Kidney tubule cell (primary cell): ENCODE measurements around the gene OR51V1.
"Not testable (repeated sequence)": the region's sequence is repeated elsewhere in the genome, so short reads cannot be mapped to it uniquely, and the experiment has no call there.

ENCODE experiments used
- DNase-seq: peaks from one replicate; pipeline ENCODE4 v3.0.0-alpha.2; 2018; ENCODE audit warnings: low spot score

OR51V1 gene

DNA sequence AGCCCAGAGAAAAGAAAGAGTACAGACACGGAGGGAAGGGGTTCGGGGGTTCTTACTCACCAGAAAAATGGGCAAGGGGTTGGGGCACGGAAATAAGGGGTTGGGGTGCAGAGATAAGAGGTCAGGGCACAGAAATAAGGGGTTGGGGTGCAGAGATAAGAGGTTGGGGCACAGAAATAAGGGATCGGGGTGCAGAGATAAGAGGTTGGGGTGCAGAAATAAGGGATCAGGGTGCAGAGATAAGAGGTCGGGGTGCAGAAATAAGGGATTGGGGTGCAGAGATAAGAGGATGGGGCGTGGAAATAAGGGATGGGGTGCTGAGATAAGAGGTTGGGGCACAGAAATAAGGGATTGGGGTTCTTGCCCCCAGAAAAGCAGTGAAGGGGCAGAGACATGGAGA is 35.7 kb downstream of the OR51V1 start:
- not testable (repeated sequence) for DNase-seq

DNA sequence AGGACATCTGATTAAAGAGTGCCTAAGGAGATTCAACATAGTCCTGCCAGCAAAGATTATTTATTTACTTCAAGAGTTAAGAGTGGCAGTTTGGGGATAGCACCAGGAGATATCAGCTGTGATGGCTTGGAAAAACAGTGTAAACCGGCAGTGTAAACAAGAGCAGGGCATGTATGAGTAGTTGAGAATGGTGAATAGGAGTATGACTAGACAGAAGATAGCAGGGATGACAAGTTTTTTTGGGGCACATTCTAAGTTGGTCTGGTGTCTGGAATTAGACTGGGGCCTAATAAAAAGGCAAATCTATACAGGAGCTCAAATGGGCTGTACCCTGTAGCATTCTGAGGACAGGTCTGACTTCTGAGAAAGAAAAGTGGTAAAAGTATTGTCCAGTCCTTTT is 39.4 kb downstream of the OR51V1 start:
- DNase-seq, result not testable (repeated sequence)

DNA sequence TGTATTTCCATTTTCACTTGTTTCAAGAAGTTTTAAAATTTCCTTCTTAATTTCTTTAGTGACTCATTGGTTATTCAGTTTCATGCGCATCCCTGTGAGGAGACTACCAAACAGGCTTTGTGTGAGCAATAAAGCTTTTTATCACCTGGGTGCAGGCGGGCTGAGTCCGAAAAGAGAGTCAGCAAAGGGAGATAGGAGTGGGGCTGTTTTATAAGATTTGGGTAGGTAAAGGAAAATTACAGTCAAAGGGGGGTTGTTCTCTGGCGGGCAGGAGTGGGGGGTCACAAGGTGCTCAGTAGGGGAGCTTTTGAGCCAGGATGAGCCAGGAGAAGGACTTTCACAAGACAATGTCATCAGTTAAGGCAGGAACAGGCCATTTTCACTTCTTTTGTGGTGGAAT is 40.3 kb downstream of the OR51V1 start:
- DNase-seq, result not testable (repeated sequence)

DNA sequence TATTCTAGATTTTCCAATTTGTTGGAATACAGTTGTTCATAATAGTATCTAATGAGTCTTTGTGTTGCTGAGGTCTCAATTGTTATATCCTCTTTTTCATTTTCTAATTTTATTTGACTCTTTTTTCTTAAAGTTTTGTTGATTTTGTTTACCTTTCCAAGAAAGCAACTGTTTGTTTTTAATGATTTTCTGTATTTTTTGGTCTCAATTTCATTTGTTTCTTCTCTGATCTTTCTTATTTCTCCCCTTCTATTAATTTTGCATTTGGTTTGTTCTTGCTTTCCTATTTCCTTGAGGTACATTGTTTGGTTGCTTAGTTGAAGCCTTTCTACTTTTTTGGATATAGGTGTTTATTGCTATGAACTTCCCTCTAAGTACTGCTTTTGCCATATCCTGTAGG is 40.7 kb downstream of the OR51V1 start:
- DNase-seq, result no peak

DNA sequence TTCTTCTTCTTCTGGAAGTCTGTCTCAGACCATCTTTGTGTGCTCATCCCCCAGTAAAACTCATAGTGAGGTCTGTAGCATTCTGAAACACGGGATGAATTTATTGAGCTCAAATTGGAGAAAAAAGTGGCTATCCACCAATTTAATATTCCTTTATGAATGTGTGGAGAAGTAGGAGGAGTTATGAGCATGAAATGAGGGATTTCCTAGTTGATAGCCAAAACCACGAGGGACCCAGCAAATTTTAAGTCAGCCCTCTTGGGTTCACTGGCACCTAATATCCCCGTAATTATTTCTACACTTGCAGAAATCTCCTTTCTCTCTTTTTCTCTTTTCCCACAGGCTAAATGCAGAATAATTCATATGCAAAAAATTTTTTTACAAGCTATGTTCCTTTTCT is 45.8 kb downstream of the OR51V1 start, which contains the start of gene OR52A1:
OR52A1 (minus strand) TSS at position 101 of the 400 bp plus-strand sequence. CDS start 2,388 bp downstream, outside the sequence.
- no peak for DNase-seq

DNA sequence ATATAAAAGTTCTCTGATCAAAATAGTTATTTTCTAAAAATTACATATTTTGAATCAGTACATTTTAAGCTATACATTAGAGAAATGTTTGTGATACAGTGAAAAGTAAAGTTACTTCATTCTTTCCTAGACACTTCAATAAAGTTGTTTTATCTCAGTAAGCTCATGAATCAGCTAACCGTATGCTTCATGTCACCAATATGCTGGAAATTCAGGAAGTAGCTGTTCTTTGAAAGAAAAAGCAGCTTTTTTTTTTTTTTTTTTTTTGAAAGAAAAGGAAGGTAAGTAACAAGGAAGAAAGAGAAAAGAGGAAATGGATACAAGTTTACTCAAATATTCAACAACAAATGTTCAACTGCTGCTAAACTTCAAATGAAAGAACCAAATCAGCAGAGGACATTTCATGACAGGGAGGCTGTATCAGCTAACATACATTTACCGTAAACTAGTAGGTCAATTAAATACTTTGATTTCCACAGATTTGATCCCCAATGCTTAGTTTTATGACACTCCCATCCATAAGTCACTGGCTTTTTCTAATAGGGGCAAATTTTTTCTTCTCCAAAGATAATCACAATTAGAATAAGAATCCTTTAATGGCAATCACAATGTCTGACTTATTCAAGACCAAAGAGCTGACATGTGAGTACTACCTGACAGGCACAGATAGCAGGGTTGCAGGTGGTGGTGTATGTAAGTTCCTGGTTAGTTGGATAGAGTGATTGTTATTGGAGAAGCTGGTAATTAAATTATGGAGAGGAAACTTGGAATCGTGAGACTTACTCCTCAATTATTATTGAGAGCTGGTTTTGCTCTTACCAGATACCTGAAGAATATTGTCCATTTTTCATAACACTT is 46.7 kb downstream of the OR51V1 start:
- no peak for DNase-seq

DNA sequence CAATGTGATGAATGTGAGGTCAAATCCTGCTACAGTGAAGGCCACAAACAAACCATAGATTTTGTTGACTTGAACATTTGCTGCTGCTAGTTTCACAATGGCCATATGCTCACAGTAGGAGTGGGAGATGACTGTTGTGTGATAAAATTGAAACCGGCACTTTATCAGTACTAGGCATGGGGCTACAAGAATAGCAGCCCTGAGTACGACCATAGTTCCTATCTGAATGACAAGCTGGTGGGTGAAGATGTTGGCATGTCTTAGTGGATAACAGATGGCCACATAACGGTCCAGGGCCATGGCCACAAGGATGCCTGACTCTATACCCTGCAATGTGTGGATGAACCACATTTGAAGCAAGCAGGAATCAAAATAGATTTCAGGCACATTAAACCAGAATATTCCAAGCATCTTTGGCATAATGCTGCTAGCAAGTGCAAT is 48.7 kb downstream of the OR51V1 start:
- no peak for DNase-seq
